ENCODE data around the gene SC5D.

Gene SC5D

DNA sequence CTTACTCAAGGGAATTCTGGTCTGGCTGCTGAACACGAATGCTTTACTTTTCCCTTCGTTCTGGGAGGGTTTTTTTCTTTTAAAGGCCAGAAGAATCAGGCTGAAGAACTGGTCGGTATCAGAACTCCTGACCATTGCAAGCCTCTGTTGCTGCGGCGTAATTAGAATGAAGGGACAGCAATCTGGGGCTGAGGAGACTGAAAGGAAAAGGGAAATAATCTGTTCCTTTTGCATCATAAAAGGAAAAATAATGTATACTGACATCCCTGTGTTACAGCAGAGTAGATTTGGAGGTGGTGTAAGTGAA lies 670 bp downstream of the SC5D start:
- no peak for TF ChIP-seq SUZ12 (IDR thresholded peaks at IDR 0.05; ENCODE audit: extremely low read depth, insufficient read depth, insufficient read length)
- TF ChIP-seq YY1 (IDR thresholded peaks at IDR 0.05; ENCODE audit: insufficient read depth, insufficient read length) = no peak
- TF ChIP-seq ZNF274 (IDR thresholded peaks at IDR 0.05; ENCODE audit: low read depth, low read length) = no peak
- peak overlapping the region; percentile 96 for H3K9ac ChIP-seq (ENCODE audit: insufficient read length, low read depth)
- DNase-seq (ENCODE audit: low read depth, low spot score) = no peak

DNA sequence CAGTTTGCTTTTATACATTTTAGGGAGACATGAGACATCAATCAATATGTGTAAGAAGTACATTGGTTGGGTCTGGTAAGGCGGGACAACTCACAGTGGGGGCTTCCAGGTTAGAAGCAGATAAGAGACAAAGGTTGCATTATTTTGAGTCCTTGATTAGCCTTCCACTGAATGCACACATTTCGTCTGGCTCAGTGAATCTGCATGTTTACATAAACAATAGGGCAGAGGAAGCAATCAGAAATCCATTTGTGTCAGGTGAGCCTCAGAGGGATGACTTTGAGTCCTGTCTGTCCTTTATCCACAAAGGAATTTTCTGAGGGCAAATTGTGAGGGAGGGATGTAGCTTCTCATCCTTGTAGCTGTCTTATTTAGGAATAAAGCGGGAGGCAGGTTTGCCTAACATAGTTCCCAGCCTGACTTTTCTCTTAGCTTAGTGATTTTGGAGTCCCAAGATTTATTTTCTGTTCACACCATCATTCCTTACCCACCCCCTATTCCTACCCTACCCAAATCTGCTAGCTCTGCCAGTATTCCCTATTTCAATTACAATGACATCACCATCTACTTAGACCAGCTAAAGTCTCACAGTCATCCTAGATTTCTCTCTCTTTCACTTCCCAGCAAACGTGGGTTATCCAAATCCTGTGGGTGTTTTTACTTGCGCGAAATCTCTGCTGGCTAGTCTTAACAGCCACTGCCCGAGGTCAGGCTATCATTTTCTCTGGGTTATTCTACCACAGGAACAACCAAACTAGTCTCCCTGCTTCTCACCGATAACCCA lies 2.9 kb downstream of the SC5D start:
- H3K4me1 ChIP-seq (ENCODE audit: insufficient read depth, insufficient read length) = no peaks in the 10 kb centered on the region
- DNase-seq (ENCODE audit: low read depth, low spot score) = no peak
- peaks cover 19% of the 10 kb centered on the region for H3K9me3 ChIP-seq (ENCODE audit: insufficient read depth, low read length)
- H3K36me3 ChIP-seq (ENCODE audit: insufficient read depth, insufficient read length, low read length) = peaks cover 11% of the 10 kb centered on the region
- H3K27me3 ChIP-seq (ENCODE audit: insufficient read depth, insufficient read length) = no peaks in the 10 kb centered on the region
- no peak overlapping the region for H3K9ac ChIP-seq (ENCODE audit: insufficient read length, low read depth)
- TF ChIP-seq SUZ12 (IDR thresholded peaks at IDR 0.05; ENCODE audit: extremely low read depth, insufficient read depth, insufficient read length) (no peak), ZNF274 (IDR thresholded peaks at IDR 0.05; ENCODE audit: low read depth, low read length) (no peak), YY1 (IDR thresholded peaks at IDR 0.05; ENCODE audit: insufficient read depth, insufficient read length) (no peak)
- peak overlapping the region; percentile 4 for H3K4me3 ChIP-seq (ENCODE audit: insufficient read length, low read depth)

More for the DNA sequence above, 670 bp downstream of the SC5D start:
- Histone ChIP-seq H3K36me3 (ENCODE audit: insufficient read depth, insufficient read length, low read length) (peaks cover 11% of the 10 kb centered on the region), H3K4me3 (ENCODE audit: insufficient read length, low read depth) (peak overlapping the region; percentile 93), H3K27me3 (ENCODE audit: insufficient read depth, insufficient read length) (no peaks in the 10 kb centered on the region), H3K4me1 (ENCODE audit: insufficient read depth, insufficient read length) (no peaks in the 10 kb centered on the region), H3K9me3 (ENCODE audit: insufficient read depth, low read length) (0 out of 2 replicates have a peak, but pooled peaks cover 5% of the 10 kb centered on the region)

DNA sequence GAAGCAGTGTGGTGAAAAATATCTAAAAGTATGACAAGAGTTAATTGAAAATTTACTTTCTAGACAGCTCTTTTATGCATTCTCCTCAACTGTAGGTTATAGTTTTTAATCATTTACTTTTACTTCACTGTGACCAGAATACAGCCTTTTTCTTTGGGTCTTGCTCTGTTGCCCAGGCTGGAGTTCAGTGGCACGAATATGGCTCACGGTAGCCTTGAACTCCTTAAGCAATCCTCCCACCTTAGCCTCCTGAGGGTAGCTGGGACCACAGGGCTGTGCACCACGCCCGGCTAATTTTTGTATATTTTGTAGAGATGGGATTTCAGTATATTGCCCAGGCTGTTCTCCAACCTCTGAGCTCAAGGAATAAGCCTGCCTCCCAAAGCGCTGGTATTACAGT lies 5.3 kb downstream of the SC5D start:
- no peak overlapping the region for H3K4me3 ChIP-seq (ENCODE audit: insufficient read length, low read depth)
- H3K36me3 ChIP-seq (ENCODE audit: insufficient read depth, insufficient read length, low read length) = peaks cover 11% of the 10 kb centered on the region
- no peaks in the 10 kb centered on the region for H3K4me1 ChIP-seq (ENCODE audit: insufficient read depth, insufficient read length)
- no peak for TF ChIP-seq SUZ12 (IDR thresholded peaks at IDR 0.05; ENCODE audit: extremely low read depth, insufficient read depth, insufficient read length)
- no peak for TF ChIP-seq YY1 (IDR thresholded peaks at IDR 0.05; ENCODE audit: insufficient read depth, insufficient read length)
- TF ChIP-seq ZNF274 (IDR thresholded peaks at IDR 0.05; ENCODE audit: low read depth, low read length) = no peak
- no peaks in the 10 kb centered on the region for H3K27me3 ChIP-seq (ENCODE audit: insufficient read depth, insufficient read length)
- no peak for DNase-seq (ENCODE audit: low read depth, low spot score)
- no peak overlapping the region for H3K9ac ChIP-seq (ENCODE audit: insufficient read length, low read depth)
- H3K9me3 ChIP-seq (ENCODE audit: insufficient read depth, low read length) = peaks cover 19% of the 10 kb centered on the region

DNA sequence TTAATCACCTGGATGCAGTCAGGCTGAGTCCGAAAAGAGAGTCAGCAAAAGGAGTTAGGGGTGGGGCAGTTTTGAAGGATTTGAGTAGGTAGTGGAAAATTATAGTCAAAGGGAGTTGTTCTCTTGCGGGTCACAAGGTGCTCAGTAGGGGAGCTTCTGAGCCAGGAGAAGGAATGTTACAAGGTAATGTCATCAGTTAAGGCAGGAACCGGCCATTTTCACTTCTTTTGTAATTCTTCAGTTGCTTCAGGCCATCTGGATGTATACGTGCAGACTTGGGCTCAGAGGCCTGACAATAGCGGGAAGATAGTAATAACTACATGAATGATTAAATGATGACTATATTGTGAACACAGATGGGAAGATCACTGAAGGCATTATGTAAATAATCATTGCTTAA lies 6.2 kb downstream of the SC5D start:
- Histone ChIP-seq H3K4me1 (ENCODE audit: insufficient read depth, insufficient read length) (no peaks in the 10 kb centered on the region), H3K36me3 (ENCODE audit: insufficient read depth, insufficient read length, low read length) (peaks cover 15% of the 10 kb centered on the region), H3K4me3 (ENCODE audit: insufficient read length, low read depth) (no peak overlapping the region), H3K9me3 (ENCODE audit: insufficient read depth, low read length) (peaks cover 19% of the 10 kb centered on the region), H3K27me3 (ENCODE audit: insufficient read depth, insufficient read length) (no peaks in the 10 kb centered on the region), H3K9ac (ENCODE audit: insufficient read length, low read depth) (no peak overlapping the region)
- peak; percentile 3 for DNase-seq (ENCODE audit: low read depth, low spot score)
- TF ChIP-seq ZNF274 (IDR thresholded peaks at IDR 0.05; ENCODE audit: low read depth, low read length) = no peak
- TF ChIP-seq SUZ12 (IDR thresholded peaks at IDR 0.05; ENCODE audit: extremely low read depth, insufficient read depth, insufficient read length) = no peak
- TF ChIP-seq YY1 (IDR thresholded peaks at IDR 0.05; ENCODE audit: insufficient read depth, insufficient read length) = no peak

DNA sequence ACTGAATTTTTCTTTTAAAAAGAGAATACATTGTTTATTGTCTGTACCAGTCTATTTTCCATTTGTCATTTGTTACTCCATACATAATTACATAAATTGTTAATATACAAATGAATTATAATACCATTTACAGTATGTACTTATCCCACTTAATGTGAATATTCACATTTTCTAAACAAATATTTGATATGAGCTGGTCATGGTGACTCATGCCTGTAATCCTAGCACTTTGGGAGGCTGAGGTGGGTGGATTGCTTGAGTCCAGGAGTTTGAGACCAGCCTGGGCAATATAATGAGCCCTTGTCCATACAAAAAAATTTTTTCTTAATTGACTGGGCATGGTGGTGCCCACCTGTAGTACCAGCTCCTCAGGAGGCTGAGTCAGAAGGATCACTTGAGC lies 6.8 kb downstream of the SC5D start:
- no peaks in the 10 kb centered on the region for H3K4me1 ChIP-seq (ENCODE audit: insufficient read depth, insufficient read length)
- no peak for DNase-seq (ENCODE audit: low read depth, low spot score)
- TF ChIP-seq YY1 (IDR thresholded peaks at IDR 0.05; ENCODE audit: insufficient read depth, insufficient read length) = no peak
- TF ChIP-seq SUZ12 (IDR thresholded peaks at IDR 0.05; ENCODE audit: extremely low read depth, insufficient read depth, insufficient read length) = no peak
- TF ChIP-seq ZNF274 (IDR thresholded peaks at IDR 0.05; ENCODE audit: low read depth, low read length) = no peak
- no peak overlapping the region for H3K4me3 ChIP-seq (ENCODE audit: insufficient read length, low read depth)
- H3K27me3 ChIP-seq (ENCODE audit: insufficient read depth, insufficient read length) = no peaks in the 10 kb centered on the region
- H3K9me3 ChIP-seq (ENCODE audit: insufficient read depth, low read length) = peaks cover 19% of the 10 kb centered on the region
- H3K9ac ChIP-seq (ENCODE audit: insufficient read length, low read depth) = no peak overlapping the region
- H3K36me3 ChIP-seq (ENCODE audit: insufficient read depth, insufficient read length, low read length) = peaks cover 22% of the 10 kb centered on the region

DNA sequence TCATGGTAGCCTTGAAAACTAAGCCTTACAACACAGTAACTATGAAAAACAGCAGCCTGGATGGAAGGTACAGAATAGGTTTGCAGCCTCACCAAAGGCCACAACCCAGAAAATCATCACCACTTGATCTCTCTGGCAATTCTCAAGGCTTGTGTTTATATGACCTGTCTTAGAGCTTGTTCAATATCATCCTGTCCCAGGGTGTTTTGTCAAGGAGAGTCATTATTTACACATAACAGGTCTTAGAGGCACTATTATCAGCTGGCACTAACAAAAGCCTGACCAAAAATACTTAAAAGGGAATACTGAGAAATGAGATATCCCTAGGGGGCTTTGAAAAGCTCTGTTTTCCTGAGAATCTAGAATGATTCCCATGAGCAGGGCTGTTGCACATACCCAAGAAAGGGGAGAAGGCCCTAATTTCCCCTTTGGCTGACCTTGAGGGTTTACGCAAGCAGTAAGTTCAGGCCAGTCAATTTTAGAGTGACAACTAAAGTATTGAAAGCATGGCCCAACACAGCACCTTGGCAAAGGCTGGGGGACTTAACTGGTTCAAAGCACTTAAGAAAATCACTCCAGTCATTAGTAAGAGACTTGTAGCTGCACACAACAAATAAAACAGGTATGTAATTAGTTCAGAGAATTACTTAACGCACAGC lies 7.9 kb downstream of the SC5D start:
- H3K4me3 ChIP-seq (ENCODE audit: insufficient read length, low read depth) = no peak overlapping the region
- peaks cover 29% of the 10 kb centered on the region for H3K36me3 ChIP-seq (ENCODE audit: insufficient read depth, insufficient read length, low read length)
- no peaks in the 10 kb centered on the region for H3K4me1 ChIP-seq (ENCODE audit: insufficient read depth, insufficient read length)
- H3K9ac ChIP-seq (ENCODE audit: insufficient read length, low read depth) = no peak overlapping the region
- peaks cover 19% of the 10 kb centered on the region for H3K9me3 ChIP-seq (ENCODE audit: insufficient read depth, low read length)
- H3K27me3 ChIP-seq (ENCODE audit: insufficient read depth, insufficient read length) = no peaks in the 10 kb centered on the region
- no peak for TF ChIP-seq SUZ12 (IDR thresholded peaks at IDR 0.05; ENCODE audit: extremely low read depth, insufficient read depth, insufficient read length)
- TF ChIP-seq ZNF274 (IDR thresholded peaks at IDR 0.05; ENCODE audit: low read depth, low read length) = no peak
- no peak for TF ChIP-seq YY1 (IDR thresholded peaks at IDR 0.05; ENCODE audit: insufficient read depth, insufficient read length)
- DNase-seq (ENCODE audit: low read depth, low spot score) = no peak

DNA sequence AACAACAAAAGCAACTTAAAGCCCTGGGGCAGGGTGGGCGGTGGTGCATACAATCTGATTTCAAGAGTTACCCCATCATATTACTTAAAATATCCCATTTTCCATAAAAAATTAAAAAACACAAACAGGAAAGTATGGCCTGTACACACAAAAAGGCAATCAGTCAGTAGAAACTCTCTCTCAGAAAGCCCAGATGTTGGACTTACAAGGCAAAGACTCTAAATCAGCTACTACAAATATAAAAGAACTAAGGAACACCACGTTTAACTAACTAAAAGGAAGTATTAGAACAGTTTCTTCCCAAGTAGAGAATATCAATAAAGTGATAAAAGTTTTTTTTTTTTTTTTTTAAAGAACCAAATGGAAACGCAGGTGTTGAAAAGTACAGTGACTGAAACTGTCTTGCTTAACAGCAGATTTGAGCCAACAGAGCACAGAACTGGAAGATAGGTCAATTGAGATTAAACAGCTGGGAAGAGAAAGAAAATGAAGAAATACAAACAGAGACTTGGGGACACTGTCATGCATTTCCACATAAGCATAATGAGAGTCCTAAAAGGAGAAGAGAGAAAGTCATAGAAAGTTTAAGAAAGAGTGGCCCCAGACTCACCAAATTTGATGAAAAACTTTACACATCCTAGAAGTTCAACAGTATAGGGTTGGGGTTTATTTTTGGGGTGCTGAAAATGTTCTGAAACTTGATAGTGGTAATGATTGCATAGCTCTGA lies 8.6 kb downstream of the SC5D start:
- Histone ChIP-seq H3K9me3 (ENCODE audit: insufficient read depth, low read length) (peaks cover 19% of the 10 kb centered on the region), H3K36me3 (ENCODE audit: insufficient read depth, insufficient read length, low read length) (peaks cover 27% of the 10 kb centered on the region), H3K27me3 (ENCODE audit: insufficient read depth, insufficient read length) (no peaks in the 10 kb centered on the region), H3K9ac (ENCODE audit: insufficient read length, low read depth) (no peak overlapping the region), H3K4me1 (ENCODE audit: insufficient read depth, insufficient read length) (no peaks in the 10 kb centered on the region), H3K4me3 (ENCODE audit: insufficient read length, low read depth) (no peak overlapping the region)
- no peak for DNase-seq (ENCODE audit: low read depth, low spot score)
- TF ChIP-seq SUZ12 (IDR thresholded peaks at IDR 0.05; ENCODE audit: extremely low read depth, insufficient read depth, insufficient read length) = no peak
- TF ChIP-seq YY1 (IDR thresholded peaks at IDR 0.05; ENCODE audit: insufficient read depth, insufficient read length) = no peak
- TF ChIP-seq ZNF274 (IDR thresholded peaks at IDR 0.05; ENCODE audit: low read depth, low read length) = no peak

Measured in NT2/D1 (cell line).